ENCODE data around the gene VNN1. TPM values are rescaled to one million over a fixed set of nuclear protein-coding genes. Genes with fewer than 3 reads are reported as not detected.

The VNN1 gene
- total RNA-seq, 2 experiments from 2014 or later = not detected

- intact Hi-C loops (cut with micrococcal nuclease) = no loop called here
- peaks cover 7% of the 10 kb centered on the region for H3K9me3 Mint-ChIP-seq
- H3K4me3 Mint-ChIP-seq = no peak overlapping the region
- DNase-seq (no peak), ATAC-seq (no peak)
- H3K27ac Mint-ChIP-seq = no peak overlapping the region
- H3K4me1 Mint-ChIP-seq (ENCODE audit: low read depth) = peaks cover 20% of the 10 kb centered on the region
- CTCF ChIA-PET = no interaction called here
- H3K27me3 Mint-ChIP-seq = no peaks in the 10 kb centered on the region
- POLR2A ChIA-PET = interaction anchor here (1.6 kb wide), 2 partner anchors 64 to 84 kb away, joined by 3 read pairs; partner anchors contain the start of gene SLC18B1
- H3K36me3 Mint-ChIP-seq (ENCODE audit: low read depth) = no peaks in the 10 kb centered on the region
- no peak for TF ChIP-seq CTCF (IDR thresholded peaks at IDR 0.05)
Measured at GRCh38 chr6:132734694-132735236, 20.9 kb upstream of the VNN1 start.

GRCh38 chr6:132733814-132734213 is 20.0 kb upstream of the VNN1 start:
- Mint-ChIP-seq H3K4me1 (ENCODE audit: low read depth) (peaks cover 20% of the 10 kb centered on the region), H3K4me3 (no peak overlapping the region), H3K9me3 (peaks cover 3% of the 10 kb centered on the region), H3K36me3 (ENCODE audit: low read depth) (no peaks in the 10 kb centered on the region), H3K27ac (no peak overlapping the region), H3K27me3 (no peaks in the 10 kb centered on the region)
- CTCF ChIA-PET = no interaction called here
- TF ChIP-seq CTCF (IDR thresholded peaks at IDR 0.05) = no peak
- ATAC-seq (no peak), DNase-seq (no peak)
- intact Hi-C loops (cut with micrococcal nuclease) = no loop called here
- POLR2A ChIA-PET = interaction anchor here (1.6 kb wide), 1 partner anchor 85 kb away, joined by 3 read pairs; no protein-coding TSS in a partner anchor

GRCh38 chr6:132733283-132733682 is 19.4 kb upstream of the VNN1 start:
- ATAC-seq = no peak
- POLR2A ChIA-PET = no interaction called here
- intact Hi-C loops (cut with micrococcal nuclease) = no loop called here
- DNase-seq = no peak
- Mint-ChIP-seq H3K36me3 (ENCODE audit: low read depth) (no peaks in the 10 kb centered on the region), H3K4me1 (ENCODE audit: low read depth) (peaks cover 20% of the 10 kb centered on the region), H3K9me3 (no peaks in the 10 kb centered on the region), H3K27me3 (no peaks in the 10 kb centered on the region), H3K4me3 (no peak overlapping the region), H3K27ac (no peak overlapping the region)
- CTCF ChIA-PET = no interaction called here
- TF ChIP-seq CTCF (IDR thresholded peaks at IDR 0.05) = no peak

- H3K4me3 Mint-ChIP-seq = no peak overlapping the region
- CTCF ChIA-PET = no interaction called here
- intact Hi-C loops (cut with micrococcal nuclease) = no loop called here
- TF ChIP-seq CTCF (IDR thresholded peaks at IDR 0.05) = no peak
- no peaks in the 10 kb centered on the region for H3K9me3 Mint-ChIP-seq
- POLR2A ChIA-PET = no interaction called here
- H3K36me3 Mint-ChIP-seq (ENCODE audit: low read depth) = no peaks in the 10 kb centered on the region
- no peaks in the 10 kb centered on the region for H3K27me3 Mint-ChIP-seq
- peaks cover 14% of the 10 kb centered on the region for H3K4me1 Mint-ChIP-seq (ENCODE audit: low read depth)
- DNase-seq = no peak
- ATAC-seq = no peak
- H3K27ac Mint-ChIP-seq = no peak overlapping the region
Measured at GRCh38 chr6:132731086-132731485, 17.2 kb upstream of the VNN1 start.

- ChIA-PET POLR2A (no interaction called here), CTCF (no interaction called here)
- intact Hi-C loops (cut with micrococcal nuclease) = no loop called here
- Mint-ChIP-seq H3K9me3 (no peaks in the 10 kb centered on the region), H3K36me3 (ENCODE audit: low read depth) (no peaks in the 10 kb centered on the region), H3K4me1 (ENCODE audit: low read depth) (peaks cover 9% of the 10 kb centered on the region), H3K27ac (no peak overlapping the region), H3K4me3 (no peak overlapping the region), H3K27me3 (no peaks in the 10 kb centered on the region)
- ATAC-seq = no peak
- DNase-seq = no peak
- no peak for TF ChIP-seq CTCF (IDR thresholded peaks at IDR 0.05)
Measured at GRCh38 chr6:132730560-132730959, 16.7 kb upstream of the VNN1 start.
